GM08714 (cell line): ENCODE measurements around the gene RBM19.
"Not testable (repeated sequence)": the region's sequence is repeated elsewhere in the genome, so short reads cannot be mapped to it uniquely, and the experiment has no call there.

Experiments used
- H3K4me3 ChIP-seq: fragments of 200-500 bp; sonication (Bioruptor generic); 2 replicates; pipeline ENCODE4 v1.5.1; 2014; ENCODE audit warnings: mild to moderate bottlenecking, low read length, inconsistent platforms
- ZNF274 ChIP-seq: IDR thresholded peaks from 2 replicates; pipeline ENCODE4 v1.6.1; 2012; ENCODE audit warnings: mild to moderate bottlenecking, low read depth, low read length

The RBM19 gene, protein sequence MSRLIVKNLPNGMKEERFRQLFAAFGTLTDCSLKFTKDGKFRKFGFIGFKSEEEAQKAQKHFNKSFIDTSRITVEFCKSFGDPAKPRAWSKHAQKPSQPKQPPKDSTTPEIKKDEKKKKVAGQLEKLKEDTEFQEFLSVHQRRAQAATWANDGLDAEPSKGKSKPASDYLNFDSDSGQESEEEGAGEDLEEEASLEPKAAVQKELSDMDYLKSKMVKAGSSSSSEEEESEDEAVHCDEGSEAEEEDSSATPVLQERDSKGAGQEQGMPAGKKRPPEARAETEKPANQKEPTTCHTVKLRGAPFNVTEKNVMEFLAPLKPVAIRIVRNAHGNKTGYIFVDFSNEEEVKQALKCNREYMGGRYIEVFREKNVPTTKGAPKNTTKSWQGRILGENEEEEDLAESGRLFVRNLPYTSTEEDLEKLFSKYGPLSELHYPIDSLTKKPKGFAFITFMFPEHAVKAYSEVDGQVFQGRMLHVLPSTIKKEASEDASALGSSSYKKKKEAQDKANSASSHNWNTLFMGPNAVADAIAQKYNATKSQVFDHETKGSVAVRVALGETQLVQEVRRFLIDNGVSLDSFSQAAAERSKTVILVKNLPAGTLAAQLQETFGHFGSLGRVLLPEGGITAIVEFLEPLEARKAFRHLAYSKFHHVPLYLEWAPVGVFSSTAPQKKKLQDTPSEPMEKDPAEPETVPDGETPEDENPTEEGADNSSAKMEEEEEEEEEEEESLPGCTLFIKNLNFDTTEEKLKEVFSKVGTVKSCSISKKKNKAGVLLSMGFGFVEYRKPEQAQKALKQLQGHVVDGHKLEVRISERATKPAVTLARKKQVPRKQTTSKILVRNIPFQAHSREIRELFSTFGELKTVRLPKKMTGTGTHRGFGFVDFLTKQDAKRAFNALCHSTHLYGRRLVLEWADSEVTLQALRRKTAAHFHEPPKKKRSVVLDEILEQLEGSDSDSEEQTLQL

DNA sequence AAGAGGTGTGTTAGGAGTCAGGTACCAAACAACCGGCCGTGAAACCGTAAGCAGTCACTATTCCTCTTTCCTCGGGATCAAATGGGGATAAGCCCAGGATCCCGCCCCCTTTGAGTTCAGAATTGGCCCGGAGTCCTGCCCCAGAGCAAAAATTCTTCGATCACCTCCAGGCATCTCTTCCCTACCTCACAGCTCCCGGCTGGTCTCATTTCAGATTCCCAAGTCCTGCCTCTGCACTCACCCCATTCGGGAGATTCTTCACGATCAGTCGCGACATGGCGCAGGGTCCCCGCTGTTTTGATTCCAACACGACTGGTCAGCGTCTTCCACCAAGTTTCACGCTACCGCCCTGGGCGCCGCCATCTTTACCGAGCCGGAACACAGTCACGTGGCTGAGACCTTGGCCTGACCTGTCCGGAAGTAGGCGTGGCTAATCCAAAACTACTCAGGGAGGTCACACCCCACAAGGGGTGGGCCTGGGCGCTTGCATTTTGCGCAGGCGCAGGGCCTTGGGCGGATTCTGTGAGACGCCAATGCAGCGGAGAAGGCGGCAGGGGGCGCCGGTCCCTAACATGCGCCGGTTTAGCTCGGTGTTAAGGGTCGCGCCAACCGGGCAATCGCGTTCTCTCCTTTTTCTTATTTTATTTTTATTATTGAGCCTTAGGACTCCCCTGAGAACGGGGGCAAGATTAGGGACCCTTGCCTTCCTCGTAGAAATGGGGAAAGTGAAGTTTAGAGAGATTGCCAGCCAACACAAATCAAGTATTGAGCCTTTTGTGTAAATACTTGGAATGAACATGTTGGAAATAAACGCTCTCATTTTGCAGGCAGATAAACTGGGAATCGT is at the start of gene RBM19:
RBM19 (minus strand) TSS at position 375 of the 847 bp plus-strand sequence; CDS start at position 277, 98 bp downstream.
- TF ChIP-seq ZNF274: no peak
- H3K4me3 ChIP-seq: peak within 1 kb of the TSS; percentile 91

DNA sequence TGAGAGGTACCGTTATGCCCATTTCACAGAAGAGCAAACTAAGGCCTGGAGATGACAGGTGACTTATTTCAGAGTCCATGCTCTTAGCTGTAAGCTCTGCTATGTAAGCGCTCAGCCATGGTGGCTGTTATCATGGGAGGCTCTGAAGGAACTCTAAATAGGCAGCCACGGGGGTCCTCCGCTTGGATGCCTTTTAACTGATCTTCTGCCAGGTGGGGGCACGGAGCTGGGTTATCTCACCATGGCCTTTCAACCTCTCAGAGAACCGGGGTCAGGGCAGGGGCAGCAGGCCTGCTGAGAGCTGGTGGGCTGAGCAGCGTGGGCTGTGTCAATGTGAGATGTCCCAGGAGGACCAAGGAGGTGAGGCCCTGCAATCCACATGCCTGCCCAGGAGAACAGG is 49.7 kb upstream of the RBM19 start:
- no peak overlapping the region for H3K4me3 ChIP-seq
- no peak for TF ChIP-seq ZNF274

- TF ChIP-seq ZNF274: no peak
Measured at GRCh38 chr12:114013575-114014345, 47.6 kb upstream of the RBM19 start.

DNA sequence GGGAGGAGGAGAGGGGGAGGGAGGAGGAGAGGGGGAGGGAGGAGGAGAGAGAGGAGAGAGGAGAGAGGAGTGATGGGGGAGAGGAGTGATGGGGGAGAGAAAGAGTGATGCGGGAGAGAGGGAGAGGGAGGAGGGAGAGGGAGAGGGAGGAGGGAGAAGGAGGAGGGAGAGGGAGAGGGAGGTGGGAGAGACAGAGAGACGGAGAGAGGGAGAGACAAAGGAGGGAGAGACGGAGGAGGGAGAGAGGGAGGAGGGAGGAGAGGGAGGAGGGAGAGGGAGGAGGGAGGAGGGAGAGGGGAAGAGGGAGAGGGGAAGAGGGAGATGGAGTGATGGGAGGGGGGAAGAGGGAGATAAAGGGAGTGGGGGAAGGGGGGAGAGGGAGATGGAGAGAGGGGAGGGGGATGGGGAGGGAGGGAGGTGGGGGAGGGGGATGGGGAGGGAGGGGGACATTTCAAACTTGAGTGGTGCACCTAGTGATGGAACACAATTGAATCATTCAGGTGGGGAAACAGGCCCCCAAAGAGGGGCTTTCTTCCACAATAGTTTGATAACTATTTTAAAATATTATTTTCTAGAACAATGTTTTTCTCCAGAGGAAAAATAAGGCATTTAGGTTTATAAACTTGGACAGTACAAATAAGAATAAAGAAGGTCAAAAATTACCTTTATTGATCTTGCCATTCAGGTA is 46.8 kb upstream of the RBM19 start:
- no peak overlapping the region for H3K4me3 ChIP-seq
- TF ChIP-seq ZNF274: no peak

More at GRCh38 chr12:114013575-114014345, 47.6 kb upstream of the RBM19 start:
- no peak overlapping the region for H3K4me3 ChIP-seq

GRCh38 chr12:114011711-114012110 is 45.6 kb upstream of the RBM19 start:
- no peak overlapping the region for H3K4me3 ChIP-seq
- no peak for TF ChIP-seq ZNF274

GRCh38 chr12:114006482-114007425 is 40.6 kb upstream of the RBM19 start:
- TF ChIP-seq ZNF274: no peak
- no peak overlapping the region for H3K4me3 ChIP-seq

GRCh38 chr12:114004402-114004801 is 38.3 kb upstream of the RBM19 start:
- H3K4me3 ChIP-seq: no peak overlapping the region
- no peak for TF ChIP-seq ZNF274

GRCh38 chr12:114003286-114003685 is 37.2 kb upstream of the RBM19 start:
- TF ChIP-seq ZNF274: no peak
- H3K4me3 ChIP-seq: no peak overlapping the region

GRCh38 chr12:114001511-114002340 is 35.6 kb upstream of the RBM19 start:
- TF ChIP-seq ZNF274: no peak
- H3K4me3 ChIP-seq: no peak overlapping the region

DNA sequence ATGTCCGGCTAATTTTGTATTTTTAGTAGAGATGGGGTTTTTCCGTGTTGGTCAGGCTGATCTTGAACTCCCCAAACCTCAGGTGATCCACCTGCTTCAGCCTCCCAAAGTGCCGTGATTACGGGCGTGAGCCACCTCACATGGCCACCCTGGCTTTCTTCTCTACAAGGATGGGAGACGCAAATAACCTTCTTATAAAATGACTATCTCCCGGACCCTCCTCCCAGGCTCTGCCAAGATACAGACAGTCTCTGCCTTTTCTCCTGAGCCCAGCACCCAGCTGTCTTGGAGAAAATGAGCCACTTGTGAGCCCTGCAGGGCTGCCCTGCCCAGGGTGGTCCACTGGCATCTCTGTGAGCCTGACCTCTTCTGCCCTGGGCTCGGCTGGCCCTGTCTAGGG is 34.7 kb upstream of the RBM19 start:
- TF ChIP-seq ZNF274: no peak
- H3K4me3 ChIP-seq: no peak overlapping the region

- H3K4me3 ChIP-seq: not testable (repeated sequence)
Measured at GRCh38 chr12:114000261-114000660, 34.1 kb upstream of the RBM19 start.
